NCI-H146 treated with DMSO at 0.1 percent for 48 hours (cell line): ENCODE data around the gene OR6C65.

Experiments
- DNase-seq: peaks from one replicate; lab custom pipeline; 2025; ENCODE audit not compliant: unreplicated experiment; lab: John Stamatoyannopoulos, UW

The OR6C65 gene

GRCh38 chr12:55445357-55445756 lies 45.0 kb downstream of the OR6C65 start:
- no peak for DNase-seq

- DNase-seq, result no peak
Measured at GRCh38 chr12:55446326-55446725, 46.0 kb downstream of the OR6C65 start.

GRCh38 chr12:55448825-55449224 lies 48.5 kb downstream of the OR6C65 start:
- no peak for DNase-seq
